Sigmoid colon (tissue), 4 donors: ENCODE data around the gene LPP.

Experiments used
- CTCF ChIP-seq, 4 experiments: fragments of 450-650 bp in 3 of 4; fragments of 200-600 bp in 1 of 4; IDR thresholded peaks; one replicate each; pipeline ENCODE4 v1.5.1; 2016 to 2019; ENCODE audit warnings: antibody characterized with exemption in 4 of 4, mild to moderate bottlenecking in 3 of 4, moderate library complexity in 2 of 4
- EP300 ChIP-seq, 4 donors: sonication (generic); formaldehyde crosslinking; IDR thresholded peaks; one replicate each; pipeline ENCODE4 v1.6.1; 2017; ENCODE audit warnings: antibody characterized with exemption in 4 of 4
- POLR2A ChIP-seq, 2 donors: fragments of 450-650 bp; IDR thresholded peaks; one replicate each; pipeline ENCODE4 v1.6.1; 2016; ENCODE audit warnings: antibody characterized with exemption in 2 of 2, mild to moderate bottlenecking in 2 of 2, moderate library complexity in 2 of 2
- POLR2AphosphoS5 ChIP-seq, 4 donors: sonication (generic); formaldehyde crosslinking; IDR thresholded peaks; one replicate each; pipeline ENCODE4 v1.6.1; 2017; ENCODE audit warnings: antibody characterized with exemption in 4 of 4

DNA sequence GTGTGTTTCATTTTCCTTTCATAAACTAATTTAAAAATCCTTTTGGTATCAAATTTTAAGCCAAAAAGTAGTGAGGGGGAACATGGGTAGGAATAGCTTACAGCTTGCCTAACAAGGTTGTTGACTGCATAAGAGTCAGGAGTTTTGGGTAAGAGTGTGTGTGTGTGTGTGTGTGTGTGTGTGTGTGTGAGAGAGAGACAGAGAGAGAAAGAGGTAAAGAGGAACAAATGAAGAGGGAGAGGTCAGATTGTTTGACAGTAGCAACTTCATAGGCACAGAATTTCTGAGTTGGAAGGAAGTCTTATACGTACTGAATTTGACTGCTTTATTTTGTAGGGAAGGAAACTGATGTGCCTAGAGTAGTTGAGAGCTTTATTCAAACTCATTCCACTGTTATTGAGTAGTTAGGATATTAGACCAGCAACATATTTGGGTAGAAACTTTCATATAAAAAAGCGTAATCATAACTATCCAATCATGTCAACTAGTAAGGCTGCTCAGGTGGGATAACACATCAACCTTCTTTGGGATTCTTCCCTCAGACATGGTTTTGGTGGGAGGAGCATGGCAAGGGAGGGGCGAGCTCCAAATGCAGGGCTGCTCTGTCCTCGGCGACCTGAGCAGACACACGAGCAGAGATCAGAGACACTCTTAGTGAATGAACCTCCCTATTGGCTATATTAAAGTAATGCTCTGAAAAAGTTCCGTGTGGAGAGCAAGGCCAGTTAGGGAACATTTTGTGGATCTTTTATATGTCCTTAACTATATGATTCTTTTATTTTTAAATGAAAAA, 86.4 kb downstream of the LPP start:
- TF ChIP-seq CTCF (IDR thresholded peaks at IDR 0.05) = no peak
- TF ChIP-seq POLR2A (IDR thresholded peaks at IDR 0.05) = no peak
- TF ChIP-seq EP300 (IDR thresholded peaks at IDR 0.05) = no peak
- no peak for TF ChIP-seq POLR2AphosphoS5 (IDR thresholded peaks at IDR 0.05)
